Spleen (tissue), 11 donors: ENCODE measurements around the gene APP. TPM values are rescaled to one million over a fixed set of nuclear protein-coding genes. Genes with fewer than 3 reads are reported as not detected.

Experiments
- DNase-seq: peaks from one replicate; pipeline ENCODE4 v3.0.0-alpha.2; 2020
- H3K27ac ChIP-seq, 8 donors: fragments of 200-600 bp; sonication (generic) in 7 of 8; 1 replicate in 4 of 8; 2 replicates in 4 of 8; pipeline versions ENCODE4 v1.5.0 to v1.8.0; 2016 to 2021; ENCODE audit warnings: inconsistent platforms in 4 of 8, mild to moderate bottlenecking in 4 of 8, moderate library complexity in 1 of 8
- H3K27me3 ChIP-seq, 7 donors: fragments of 200-600 bp; sonication (generic) in 6 of 7; replicated peaks in 1 of 7; 1 replicate in 4 of 7; 2 replicates in 3 of 7; pipeline versions ENCODE4 v1.5.0 to v1.8.0; 2016 to 2021; ENCODE audit warnings: inconsistent platforms in 3 of 7, mild to moderate bottlenecking in 1 of 7
- H3K36me3 ChIP-seq, 6 donors: fragments of 200-600 bp; sonication (generic) in 5 of 6; 1 replicate in 4 of 6; 2 replicates in 2 of 6; pipeline versions ENCODE4 v1.5.0 to v1.8.0; 2016 to 2021; ENCODE audit warnings: inconsistent platforms in 2 of 6
- H3K4me1 ChIP-seq, 6 donors: fragments of 200-600 bp; sonication (generic) in 5 of 6; 1 replicate in 3 of 6; 2 replicates in 3 of 6; pipeline versions ENCODE4 v1.5.0 to v1.8.0; 2016 to 2021; ENCODE audit warnings: inconsistent platforms in 3 of 6
- H3K4me3 ChIP-seq, 8 donors: fragments of 200-600 bp; sonication (generic) in 7 of 8; 1 replicate in 4 of 8; 2 replicates in 4 of 8; pipeline versions ENCODE4 v1.5.0 to v1.8.0; 2016 to 2021; ENCODE audit warnings: inconsistent platforms in 4 of 8, mild to moderate bottlenecking in 4 of 8, moderate library complexity in 2 of 8
- H3K9me3 ChIP-seq, 8 donors: fragments of 200-600 bp; sonication (generic) in 7 of 8; 1 replicate in 4 of 8; 2 replicates in 4 of 8; pipeline versions ENCODE4 v1.5.0 to v1.8.0; 2016 to 2021; ENCODE audit warnings: inconsistent platforms in 4 of 8
- POLR2A ChIP-seq, 3 donors: fragments of 450-650 bp; IDR thresholded peaks; one replicate each; pipeline ENCODE4 v1.5.1; 2017; ENCODE audit warnings: antibody characterized with exemption in 3 of 3, mild to moderate bottlenecking in 1 of 3
- POLR2AphosphoS5 ChIP-seq, 3 donors: sonication (generic); formaldehyde crosslinking; IDR thresholded peaks; one replicate each; pipeline ENCODE4 v1.5.1; 2017; ENCODE audit warnings: antibody characterized with exemption in 3 of 3
- WGBS, 5 donors: extraction: QIAGEN DNeasy Blood & Tissue Kit in 3 of 5; methylation state at CpG; one replicate each; pipeline versions ENCODE4 v1.1.5 to v1.1.7; 2013 to 2018; 5-methylcytosine and 5-hydroxymethylcytosine counted together
- intact Hi-C: fragments of 100-400 bp; cut with DNase I; formaldehyde crosslinking; loops from one replicate; pipeline ENCODE4 v1.15.0; 2023; ENCODE audit warnings: low total_unique reads
- polyA plus RNA-seq, 3 donors: library from polyadenylated mRNA; stranded (reverse); fragments of 200-250 nt; gene quantifications; one replicate each; pipeline ENCODE4 v1.2.1, GENCODE V29; 2013
- total RNA-seq, 7 donors: library from RNA; depleted of rRNA in 3 of 7; stranded (reverse); fragments of >200 nt in 3 of 7; fragmentation: NEBNext Ultra II Directional in 4 of 7; extraction: Animal tissue kit (Norgen Biotek cat#: 25700) in 4 of 7; gene quantifications; one replicate each; pipeline versions ENCODE4 v1.1.0 to v1.2.1, GENCODE V29; 2016 to 2021
- TF ChIP-seq, protein P1 (sequence below), 11 experiments: fragments of 200-600 bp in 7 of 11; fragments of 450-650 bp in 4 of 11; sonication (generic) in 4 of 11; IDR thresholded peaks in 8 of 11; conservative IDR thresholded peaks in 3 of 11; 1 replicate in 7 of 11; 2 replicates in 4 of 11; pipeline versions ENCODE4 v1.4.0 to v1.8.0; 2016 to 2021; ENCODE audit warnings: antibody characterized with exemption in 11 of 11, inconsistent platforms in 4 of 11, mild to moderate bottlenecking in 1 of 11
- donor health status: healthy with polysubstance abuse.
- donor health status: DM: no; HTN: no; CAD: no; lungs with moderate emphysema.
- donor health status: DM: no; HTN: no; CAD: no.
- donor health status: Bipolar disorder and iron deficiency.
- donor health status: healthy.
- donor health status: DM: no; HTN: no; CAD: no.
- donor health status: DM: yes; HTN: yes; CAD: no.

Gene APP
- total and polyA plus RNA-seq, 10 donors, result 25.3 to 398 (median 282) TPM

DNA sequence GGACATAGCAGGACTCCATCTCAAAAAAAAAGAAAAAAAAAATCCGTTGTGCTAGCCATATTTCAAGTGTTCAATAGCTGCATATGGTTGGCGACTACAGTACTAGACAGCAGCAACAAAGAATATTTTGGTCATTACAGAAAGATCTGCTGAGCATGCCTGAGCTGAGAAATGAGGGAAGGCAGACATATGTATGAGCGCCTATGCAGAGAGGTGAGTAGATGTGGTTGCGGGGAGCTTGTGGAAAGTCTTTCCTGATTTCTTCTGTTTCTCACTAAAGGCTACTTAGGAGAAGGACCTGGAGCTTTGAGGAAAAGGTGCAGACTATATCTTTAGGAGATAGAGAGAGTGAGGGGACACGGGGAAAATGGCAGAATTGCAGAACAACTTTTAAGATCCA, 21.0 kb upstream of the APP start:
- TF ChIP-seq, protein P1, sequence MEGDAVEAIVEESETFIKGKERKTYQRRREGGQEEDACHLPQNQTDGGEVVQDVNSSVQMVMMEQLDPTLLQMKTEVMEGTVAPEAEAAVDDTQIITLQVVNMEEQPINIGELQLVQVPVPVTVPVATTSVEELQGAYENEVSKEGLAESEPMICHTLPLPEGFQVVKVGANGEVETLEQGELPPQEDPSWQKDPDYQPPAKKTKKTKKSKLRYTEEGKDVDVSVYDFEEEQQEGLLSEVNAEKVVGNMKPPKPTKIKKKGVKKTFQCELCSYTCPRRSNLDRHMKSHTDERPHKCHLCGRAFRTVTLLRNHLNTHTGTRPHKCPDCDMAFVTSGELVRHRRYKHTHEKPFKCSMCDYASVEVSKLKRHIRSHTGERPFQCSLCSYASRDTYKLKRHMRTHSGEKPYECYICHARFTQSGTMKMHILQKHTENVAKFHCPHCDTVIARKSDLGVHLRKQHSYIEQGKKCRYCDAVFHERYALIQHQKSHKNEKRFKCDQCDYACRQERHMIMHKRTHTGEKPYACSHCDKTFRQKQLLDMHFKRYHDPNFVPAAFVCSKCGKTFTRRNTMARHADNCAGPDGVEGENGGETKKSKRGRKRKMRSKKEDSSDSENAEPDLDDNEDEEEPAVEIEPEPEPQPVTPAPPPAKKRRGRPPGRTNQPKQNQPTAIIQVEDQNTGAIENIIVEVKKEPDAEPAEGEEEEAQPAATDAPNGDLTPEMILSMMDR (IDR thresholded peaks at IDR 0.05 in 8 of 11, conservative IDR thresholded peaks at IDR 0.05 in 3 of 11), result no peak
- no peak for TF ChIP-seq POLR2AphosphoS5 (IDR thresholded peaks at IDR 0.05)
- no peak for TF ChIP-seq POLR2A (IDR thresholded peaks at IDR 0.05)
- intact Hi-C loops, result no loop called here
- Histone ChIP-seq H3K36me3 (no peaks in the 10 kb centered on the region), H3K27me3 (no peaks in the 10 kb centered on the region), H3K9me3 (no peaks in the 10 kb centered on the region), H3K4me1 (no peaks in the 10 kb centered on the region), H3K27ac (no peak overlapping the region), H3K4me3 (no peak overlapping the region)
- WGBS, 5 donors, result 86 to 94% (median 92%) methylated on average over 5 of the region's 5 CpGs
- DNase-seq, result no peak

DNA sequence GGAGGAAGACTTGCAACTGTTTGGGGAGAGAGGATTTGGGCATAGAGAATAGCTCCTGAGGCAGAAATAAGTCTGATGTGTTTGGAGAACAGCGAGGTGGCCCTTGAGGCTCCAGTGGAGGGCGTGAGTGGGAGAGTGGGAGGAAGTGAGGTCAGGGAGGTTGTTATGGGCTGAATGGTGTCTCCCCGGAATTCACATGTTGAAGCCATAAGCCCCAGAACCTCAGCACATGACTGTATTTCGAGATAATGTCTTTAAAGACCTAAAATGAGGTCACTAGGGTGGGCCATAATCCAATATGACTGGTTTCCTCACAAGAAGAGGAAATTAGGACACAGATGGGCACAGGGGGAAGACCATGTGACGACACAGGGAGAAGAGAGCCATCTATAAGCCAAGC, 17.9 kb upstream of the APP start:
- no peak for TF ChIP-seq POLR2AphosphoS5 (IDR thresholded peaks at IDR 0.05)
- TF ChIP-seq POLR2A (IDR thresholded peaks at IDR 0.05), result no peak
- Histone ChIP-seq H3K27me3 (no peaks in the 10 kb centered on the region), H3K4me3 (no peak overlapping the region), H3K9me3 (peaks cover 0 to 9% (median 0%) of the 10 kb centered on the region in 8 donors), H3K27ac (no peak overlapping the region), H3K36me3 (no peaks in the 10 kb centered on the region), H3K4me1 (no peaks in the 10 kb centered on the region)
- DNase-seq, result no peak
- intact Hi-C loops, result no loop called here
- WGBS, 5 donors, result 55 to 73% (median 62%) methylated on average over 5 of the region's 5 CpGs

GRCh38 chr21:26185446-26185845, 14.9 kb upstream of the APP start:
- no peak overlapping the region for H3K27ac ChIP-seq
- TF ChIP-seq, protein P1 (IDR thresholded peaks at IDR 0.05 in 8 of 11, conservative IDR thresholded peaks at IDR 0.05 in 3 of 11), result no peak
- TF ChIP-seq POLR2A (IDR thresholded peaks at IDR 0.05) (no peak), POLR2AphosphoS5 (IDR thresholded peaks at IDR 0.05) (no peak)
- intact Hi-C loops, result no loop called here
- no peak overlapping the region for H3K4me3 ChIP-seq
- no peaks in the 10 kb centered on the region for H3K4me1 ChIP-seq
- H3K36me3 ChIP-seq, result no peaks in the 10 kb centered on the region
- no peaks in the 10 kb centered on the region for H3K27me3 ChIP-seq
- 71 to 84% (median 81%) methylated on average over 2 of the region's 2 CpGs for WGBS, 5 donors
- DNase-seq, result no peak
- H3K9me3 ChIP-seq, result peaks cover 0 to 9% (median 0%) of the 10 kb centered on the region in 8 donors

- intact Hi-C loops, result no loop called here
- H3K27ac ChIP-seq, result no peak overlapping the region
- no peak for DNase-seq
- H3K4me3 ChIP-seq, result no peak overlapping the region
- peaks cover 0 to 9% (median 0%) of the 10 kb centered on the region in 8 donors for H3K9me3 ChIP-seq
- 60 to 95% (median 83%) methylated on average over 2 of the region's 2 CpGs for WGBS, 5 donors
- H3K27me3 ChIP-seq, result no peaks in the 10 kb centered on the region
- no peaks in the 10 kb centered on the region for H3K36me3 ChIP-seq
- no peaks in the 10 kb centered on the region for H3K4me1 ChIP-seq
- TF ChIP-seq, protein P1 (IDR thresholded peaks at IDR 0.05 in 8 of 11, conservative IDR thresholded peaks at IDR 0.05 in 3 of 11), result no peak
- TF ChIP-seq POLR2AphosphoS5 (IDR thresholded peaks at IDR 0.05) (no peak), POLR2A (IDR thresholded peaks at IDR 0.05) (no peak)
These were observed 14.5 kb upstream of the APP start for GRCh38 chr21:26185021-26185420.

- intact Hi-C loops, result no loop called here
- H3K36me3 ChIP-seq, result no peaks in the 10 kb centered on the region
- H3K4me1 ChIP-seq, result no peaks in the 10 kb centered on the region
- DNase-seq, result no peak
- H3K4me3 ChIP-seq, result no peak overlapping the region
- H3K27me3 ChIP-seq, result no peaks in the 10 kb centered on the region
- TF ChIP-seq, protein P1 (IDR thresholded peaks at IDR 0.05 in 8 of 11, conservative IDR thresholded peaks at IDR 0.05 in 3 of 11), result no peak
- no peak for TF ChIP-seq POLR2A (IDR thresholded peaks at IDR 0.05)
- TF ChIP-seq POLR2AphosphoS5 (IDR thresholded peaks at IDR 0.05), result no peak
- 83 to 94% (median 87%) methylated on average over 4 of the region's 4 CpGs for WGBS, 5 donors
- H3K9me3 ChIP-seq, result peaks cover 0 to 3% (median 0%) of the 10 kb centered on the region in 8 donors
- H3K27ac ChIP-seq, result no peak overlapping the region
These were observed 8.9 kb upstream of the APP start for GRCh38 chr21:26179501-26179900.
